GM12878 (cell line): ENCODE measurements around the gene ADAP1.

Experiments
- ESRRA ChIP-seq: IDR thresholded peaks from 2 replicates; pipeline ENCODE4 v1.6.1; 2012; ENCODE audit warnings: mild to moderate bottlenecking, low read length, improper control_type of control experiment
- GABPA ChIP-seq: IDR thresholded peaks from 2 replicates; pipeline ENCODE4 v1.6.1; 2014; ENCODE audit warnings: antibody characterized with exemption, low read depth, mild to moderate bottlenecking, inconsistent platforms
- JUND ChIP-seq: IDR thresholded peaks from 2 replicates; pipeline ENCODE4 v1.6.1; 2012; ENCODE audit warnings: low read depth, mild to moderate bottlenecking, low read length, improper control_type of control experiment, moderate library complexity
- POLR2AphosphoS5 ChIP-seq: IDR thresholded peaks from 2 replicates; pipeline ENCODE4 v1.6.1; 2011; ENCODE audit warnings: mild to moderate bottlenecking, low read length, inconsistent platforms
- SMAD1 ChIP-seq: fragments of 450-650 bp; IDR thresholded peaks from 2 replicates; pipeline ENCODE4 v1.6.1; 2018; ENCODE audit warnings: mild to moderate bottlenecking, low read depth; ENCODE audit not compliant: partially characterized antibody
- TAF1 ChIP-seq: IDR thresholded peaks from 2 replicates; pipeline ENCODE4 v1.6.1; 2011; ENCODE audit warnings: mild to moderate bottlenecking, low read depth, low read length, borderline replicate concordance
- YY1 ChIP-seq: IDR thresholded peaks from 2 replicates; pipeline ENCODE4 v1.6.1; 2011; ENCODE audit warnings: low read depth, mild to moderate bottlenecking, low read length
- TF ChIP-seq, protein P1 (sequence below), 3 experiments: IDR thresholded peaks in 2 of 3; conservative IDR thresholded peaks in 1 of 3; 2 replicates each; pipeline ENCODE4 v1.5.1; 2011; ENCODE audit warnings: low read depth in 3 of 3, low read length in 3 of 3, mild to moderate bottlenecking in 3 of 3, control low read depth in 2 of 3, moderate library complexity in 2 of 3, inconsistent platforms in 1 of 3, mixed read lengths in 1 of 3; ENCODE audit not compliant: control insufficient read depth in 2 of 3, insufficient read depth in 1 of 3; ENCODE audit errors: extremely low read depth in 1 of 3
- TF ChIP-seq, protein P2 (sequence below): fragments of 150-350 bp; IDR thresholded peaks from 2 replicates; pipeline ENCODE4 v1.6.1; 2014; ENCODE audit warnings: mild to moderate bottlenecking, low read depth, low read length
- TF ChIP-seq, protein P3 (sequence below): IDR thresholded peaks from 2 replicates; pipeline ENCODE4 v1.6.1; 2011; ENCODE audit warnings: mild to moderate bottlenecking, low read depth, low read length, moderate library complexity; ENCODE audit not compliant: insufficient replicate concordance

DNA sequence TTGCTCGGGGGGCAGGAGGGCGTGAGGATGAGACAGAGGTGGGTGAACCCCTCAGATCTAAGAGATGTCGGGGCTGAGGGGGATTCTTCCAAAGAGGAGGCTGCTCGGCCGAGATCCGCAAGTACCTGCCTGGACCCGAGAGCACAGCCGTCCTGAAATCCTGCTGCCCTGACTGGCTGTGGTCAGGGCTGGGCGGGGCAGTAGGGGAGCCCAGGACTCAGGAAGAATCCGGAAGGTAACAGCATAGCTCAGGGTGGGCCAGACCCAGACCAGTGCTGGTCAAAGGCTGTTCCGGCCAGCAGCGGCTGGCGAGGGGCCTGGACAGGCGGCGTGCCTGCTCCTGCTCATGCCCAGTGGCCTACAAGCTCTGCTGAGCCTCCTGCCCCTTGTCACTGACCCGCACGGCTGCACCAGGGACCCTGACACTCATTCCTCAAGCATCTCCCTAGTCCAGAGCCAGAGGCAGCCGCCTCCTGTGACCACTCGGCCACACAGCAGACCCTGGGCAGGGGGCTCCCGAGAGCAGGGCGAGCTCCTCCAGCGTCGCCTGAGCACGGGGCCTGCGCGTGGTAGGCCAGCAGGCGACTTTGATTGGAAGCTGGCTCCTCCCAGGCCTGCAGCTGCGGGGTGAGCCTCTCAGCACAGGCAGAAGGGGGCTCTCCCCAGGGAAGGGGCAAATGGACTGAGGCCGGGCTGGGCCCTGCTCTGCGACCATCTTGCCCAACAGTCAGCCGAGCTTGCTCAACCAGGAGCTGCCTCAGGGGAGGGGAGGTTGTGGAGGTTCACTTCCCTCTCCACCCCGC lies 3.1 kb upstream of the ADAP1 start:
- TF ChIP-seq TAF1 = no peak
- TF ChIP-seq, protein P1, sequence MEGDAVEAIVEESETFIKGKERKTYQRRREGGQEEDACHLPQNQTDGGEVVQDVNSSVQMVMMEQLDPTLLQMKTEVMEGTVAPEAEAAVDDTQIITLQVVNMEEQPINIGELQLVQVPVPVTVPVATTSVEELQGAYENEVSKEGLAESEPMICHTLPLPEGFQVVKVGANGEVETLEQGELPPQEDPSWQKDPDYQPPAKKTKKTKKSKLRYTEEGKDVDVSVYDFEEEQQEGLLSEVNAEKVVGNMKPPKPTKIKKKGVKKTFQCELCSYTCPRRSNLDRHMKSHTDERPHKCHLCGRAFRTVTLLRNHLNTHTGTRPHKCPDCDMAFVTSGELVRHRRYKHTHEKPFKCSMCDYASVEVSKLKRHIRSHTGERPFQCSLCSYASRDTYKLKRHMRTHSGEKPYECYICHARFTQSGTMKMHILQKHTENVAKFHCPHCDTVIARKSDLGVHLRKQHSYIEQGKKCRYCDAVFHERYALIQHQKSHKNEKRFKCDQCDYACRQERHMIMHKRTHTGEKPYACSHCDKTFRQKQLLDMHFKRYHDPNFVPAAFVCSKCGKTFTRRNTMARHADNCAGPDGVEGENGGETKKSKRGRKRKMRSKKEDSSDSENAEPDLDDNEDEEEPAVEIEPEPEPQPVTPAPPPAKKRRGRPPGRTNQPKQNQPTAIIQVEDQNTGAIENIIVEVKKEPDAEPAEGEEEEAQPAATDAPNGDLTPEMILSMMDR (IDR thresholded peaks at IDR 0.05 in 2 of 3, conservative IDR thresholded peaks at IDR 0.05 in 1 of 3; ENCODE audit: control insufficient read depth in 2 of 3, extremely low read depth in 1 of 3, insufficient read depth in 1 of 3, low read depth in 3 of 3, low read length in 3 of 3) = no peak
- TF ChIP-seq JUND = no peak
- TF ChIP-seq, protein P2, sequence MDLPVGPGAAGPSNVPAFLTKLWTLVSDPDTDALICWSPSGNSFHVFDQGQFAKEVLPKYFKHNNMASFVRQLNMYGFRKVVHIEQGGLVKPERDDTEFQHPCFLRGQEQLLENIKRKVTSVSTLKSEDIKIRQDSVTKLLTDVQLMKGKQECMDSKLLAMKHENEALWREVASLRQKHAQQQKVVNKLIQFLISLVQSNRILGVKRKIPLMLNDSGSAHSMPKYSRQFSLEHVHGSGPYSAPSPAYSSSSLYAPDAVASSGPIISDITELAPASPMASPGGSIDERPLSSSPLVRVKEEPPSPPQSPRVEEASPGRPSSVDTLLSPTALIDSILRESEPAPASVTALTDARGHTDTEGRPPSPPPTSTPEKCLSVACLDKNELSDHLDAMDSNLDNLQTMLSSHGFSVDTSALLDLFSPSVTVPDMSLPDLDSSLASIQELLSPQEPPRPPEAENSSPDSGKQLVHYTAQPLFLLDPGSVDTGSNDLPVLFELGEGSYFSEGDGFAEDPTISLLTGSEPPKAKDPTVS = no peak
- no peak for TF ChIP-seq SMAD1
- TF ChIP-seq GABPA = no peak
- TF ChIP-seq ESRRA = no peak
- no peak for TF ChIP-seq YY1
- no peak for TF ChIP-seq POLR2AphosphoS5
- TF ChIP-seq, protein P3, sequence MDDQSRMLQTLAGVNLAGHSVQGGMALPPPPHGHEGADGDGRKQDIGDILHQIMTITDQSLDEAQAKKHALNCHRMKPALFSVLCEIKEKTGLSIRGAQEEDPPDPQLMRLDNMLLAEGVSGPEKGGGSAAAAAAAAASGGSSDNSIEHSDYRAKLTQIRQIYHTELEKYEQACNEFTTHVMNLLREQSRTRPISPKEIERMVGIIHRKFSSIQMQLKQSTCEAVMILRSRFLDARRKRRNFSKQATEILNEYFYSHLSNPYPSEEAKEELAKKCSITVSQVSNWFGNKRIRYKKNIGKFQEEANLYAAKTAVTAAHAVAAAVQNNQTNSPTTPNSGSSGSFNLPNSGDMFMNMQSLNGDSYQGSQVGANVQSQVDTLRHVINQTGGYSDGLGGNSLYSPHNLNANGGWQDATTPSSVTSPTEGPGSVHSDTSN = no peak
